ENCODE measurements around the gene NR2C1.

DNA sequence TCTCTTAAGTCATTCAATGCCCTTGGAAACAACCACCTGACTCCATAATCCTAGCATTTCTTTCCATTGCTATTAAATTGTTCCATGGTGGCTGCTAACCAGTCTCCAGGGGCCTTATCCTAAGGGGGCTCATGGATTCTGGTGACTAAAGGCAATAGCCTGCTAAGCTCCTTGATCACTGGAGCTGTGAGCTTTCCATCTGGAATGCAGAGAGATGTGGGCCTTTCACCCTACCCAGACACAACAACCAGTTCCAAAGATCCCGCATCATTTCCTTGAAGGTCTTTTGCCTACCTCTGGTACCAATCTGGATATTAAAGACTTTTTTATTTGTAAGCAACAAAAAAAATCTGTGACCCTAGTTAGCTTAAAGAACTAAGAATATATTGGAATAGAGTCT lies 102.9 kb downstream of the NR2C1 start:
- TF ChIP-seq, protein P1, sequence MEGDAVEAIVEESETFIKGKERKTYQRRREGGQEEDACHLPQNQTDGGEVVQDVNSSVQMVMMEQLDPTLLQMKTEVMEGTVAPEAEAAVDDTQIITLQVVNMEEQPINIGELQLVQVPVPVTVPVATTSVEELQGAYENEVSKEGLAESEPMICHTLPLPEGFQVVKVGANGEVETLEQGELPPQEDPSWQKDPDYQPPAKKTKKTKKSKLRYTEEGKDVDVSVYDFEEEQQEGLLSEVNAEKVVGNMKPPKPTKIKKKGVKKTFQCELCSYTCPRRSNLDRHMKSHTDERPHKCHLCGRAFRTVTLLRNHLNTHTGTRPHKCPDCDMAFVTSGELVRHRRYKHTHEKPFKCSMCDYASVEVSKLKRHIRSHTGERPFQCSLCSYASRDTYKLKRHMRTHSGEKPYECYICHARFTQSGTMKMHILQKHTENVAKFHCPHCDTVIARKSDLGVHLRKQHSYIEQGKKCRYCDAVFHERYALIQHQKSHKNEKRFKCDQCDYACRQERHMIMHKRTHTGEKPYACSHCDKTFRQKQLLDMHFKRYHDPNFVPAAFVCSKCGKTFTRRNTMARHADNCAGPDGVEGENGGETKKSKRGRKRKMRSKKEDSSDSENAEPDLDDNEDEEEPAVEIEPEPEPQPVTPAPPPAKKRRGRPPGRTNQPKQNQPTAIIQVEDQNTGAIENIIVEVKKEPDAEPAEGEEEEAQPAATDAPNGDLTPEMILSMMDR (IDR thresholded peaks at IDR 0.05): no peak
- no peak for TF ChIP-seq POLR2A (IDR thresholded peaks at IDR 0.05)
